GM18498 (cell line): ENCODE measurements around the gene LYPD6.

Source experiments
- ATAC-seq: cut with Tn5 transposase; IDR thresholded peaks from one replicate; pipeline ENCODE4 v1.9.1; 2021; ENCODE audit warnings: mild to moderate bottlenecking, moderate library complexity; ENCODE audit not compliant: unreplicated experiment

LYPD6 gene

DNA sequence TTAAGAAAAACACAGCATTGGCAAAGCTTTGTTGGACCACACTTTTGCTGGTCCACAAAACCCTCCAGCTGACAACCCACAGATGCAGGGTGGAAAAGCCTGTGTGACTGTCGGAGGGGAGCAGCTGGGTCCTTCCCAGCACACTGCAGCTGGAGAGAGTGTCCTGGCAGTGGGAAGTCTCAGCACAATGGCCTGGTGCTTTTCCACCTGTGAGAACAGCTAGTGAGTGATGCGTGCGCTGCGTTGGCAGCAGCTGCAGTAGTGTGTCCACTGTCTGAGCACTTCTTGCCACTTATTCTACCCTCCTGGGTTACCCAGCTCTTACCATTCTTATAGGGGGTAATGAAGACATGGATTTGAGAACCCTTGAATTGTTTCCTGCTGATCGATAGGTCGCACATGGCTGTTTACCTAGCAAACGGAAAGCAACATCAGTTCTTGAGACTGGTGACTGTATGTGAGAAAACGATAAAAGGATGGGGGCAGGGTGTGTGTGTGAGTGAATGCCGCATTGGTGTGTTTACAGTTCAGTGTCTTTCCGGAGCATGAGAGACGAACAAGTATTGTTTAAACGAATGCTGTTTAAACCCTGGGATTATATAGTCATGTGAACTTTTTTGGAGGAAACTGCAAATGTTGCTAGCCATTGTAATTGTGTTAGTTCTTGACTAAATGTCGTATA, 69.7 kb downstream of the LYPD6 start:
- ATAC-seq = no peak

GRCh38 chr2:149400997-149401396, 70.6 kb downstream of the LYPD6 start:
- no peak for ATAC-seq

GRCh38 chr2:149409506-149409905, 79.1 kb downstream of the LYPD6 start:
- ATAC-seq = no peak

DNA sequence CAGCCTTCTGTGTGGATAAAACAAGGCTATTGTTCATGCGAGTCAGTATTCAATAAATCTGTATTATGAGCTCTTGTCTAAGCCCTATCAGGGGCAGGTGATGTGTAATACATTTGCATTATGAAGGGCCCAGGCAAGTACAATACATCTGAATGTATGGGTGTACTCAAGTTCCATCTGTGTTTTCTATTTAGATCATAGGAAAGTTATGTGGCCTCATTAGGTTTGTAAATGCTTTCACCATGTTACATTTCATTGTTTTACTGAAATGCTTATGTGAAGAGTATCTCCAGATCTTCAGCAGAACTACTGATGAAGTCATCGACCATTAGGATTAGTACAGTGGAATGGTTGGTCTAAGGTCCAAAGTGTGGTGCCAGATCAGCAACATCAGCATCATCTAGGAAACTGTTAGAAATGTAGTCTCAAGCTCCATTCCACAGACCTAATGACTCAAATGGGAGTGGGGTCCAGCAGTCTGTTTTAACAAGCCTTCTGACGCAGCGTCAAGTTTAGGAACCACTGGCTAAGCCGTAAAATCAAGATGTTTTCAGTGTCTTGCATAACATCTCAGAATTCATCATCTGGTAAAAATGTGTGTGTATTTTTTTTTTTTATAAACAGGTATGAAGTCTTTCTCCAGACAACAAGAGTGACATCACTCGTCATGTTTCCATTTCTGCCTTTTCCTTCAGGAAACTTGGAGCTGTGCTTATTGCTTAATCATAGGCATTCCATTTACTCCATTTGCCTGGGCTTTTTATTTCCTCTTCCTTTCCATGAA, 80.5 kb downstream of the LYPD6 start:
- no peak for ATAC-seq

DNA sequence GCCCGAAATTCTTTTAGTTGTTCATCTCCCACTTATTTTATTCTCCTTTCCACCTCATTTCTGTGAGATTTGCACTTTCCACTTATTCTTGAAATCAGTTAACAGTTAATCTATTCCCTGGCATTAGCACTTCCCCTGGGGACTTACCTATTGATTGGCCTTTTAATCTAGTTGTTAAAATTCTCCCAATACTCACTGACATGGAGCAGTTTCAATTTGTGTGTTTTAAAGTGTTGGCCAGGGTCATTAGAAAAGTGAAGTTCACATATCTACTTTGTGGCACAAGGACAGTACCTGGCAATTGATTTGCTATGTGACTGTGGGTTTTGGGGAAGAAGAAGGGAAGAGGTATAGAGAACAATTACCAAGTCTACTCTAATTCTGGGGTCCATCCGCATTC, 83.1 kb downstream of the LYPD6 start:
- ATAC-seq = no peak

- no peak for ATAC-seq
These were observed 84.7 kb downstream of the LYPD6 start for GRCh38 chr2:149415086-149415485.

DNA sequence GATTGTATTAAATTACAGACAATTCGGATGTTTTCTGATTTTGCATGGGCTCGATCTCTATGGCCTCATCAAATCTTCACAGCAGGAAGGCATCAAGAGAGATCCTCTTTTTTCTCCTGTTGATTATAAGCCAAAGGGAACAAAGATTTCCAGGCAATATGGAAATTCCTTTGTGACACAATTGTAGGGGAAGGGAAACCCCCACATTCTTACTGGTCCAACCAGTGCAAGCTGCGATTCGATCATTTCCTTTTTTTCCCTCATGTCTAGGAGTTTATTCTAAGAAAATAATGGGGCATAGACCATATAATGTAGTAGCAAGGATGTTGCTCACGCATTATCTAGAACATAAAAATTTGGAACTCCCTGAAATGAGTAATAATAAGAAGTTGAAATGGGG, 87.7 kb downstream of the LYPD6 start:
- ATAC-seq = no peak

GRCh38 chr2:149420053-149420963, 89.9 kb downstream of the LYPD6 start:
- no peak for ATAC-seq

DNA sequence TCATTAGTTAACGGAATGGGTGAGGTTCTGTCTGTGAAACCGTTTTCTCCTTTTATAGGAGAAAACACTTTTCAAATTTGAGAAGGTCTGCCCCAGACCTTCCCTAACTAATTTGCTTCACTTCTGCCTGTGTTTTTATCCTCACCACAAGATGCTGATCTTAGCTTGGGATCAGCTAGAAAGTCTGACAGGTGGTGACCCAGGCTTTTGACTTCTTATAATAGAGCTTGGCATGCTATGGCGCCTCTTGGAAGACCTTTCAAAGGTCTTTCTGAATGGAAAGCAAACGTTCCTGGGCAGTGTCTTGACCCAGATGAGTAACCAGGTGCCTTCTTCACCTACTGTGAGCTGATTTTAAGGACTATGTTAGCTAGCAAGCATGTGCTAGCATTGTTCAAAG, 91.4 kb downstream of the LYPD6 start:
- ATAC-seq = no peak

DNA sequence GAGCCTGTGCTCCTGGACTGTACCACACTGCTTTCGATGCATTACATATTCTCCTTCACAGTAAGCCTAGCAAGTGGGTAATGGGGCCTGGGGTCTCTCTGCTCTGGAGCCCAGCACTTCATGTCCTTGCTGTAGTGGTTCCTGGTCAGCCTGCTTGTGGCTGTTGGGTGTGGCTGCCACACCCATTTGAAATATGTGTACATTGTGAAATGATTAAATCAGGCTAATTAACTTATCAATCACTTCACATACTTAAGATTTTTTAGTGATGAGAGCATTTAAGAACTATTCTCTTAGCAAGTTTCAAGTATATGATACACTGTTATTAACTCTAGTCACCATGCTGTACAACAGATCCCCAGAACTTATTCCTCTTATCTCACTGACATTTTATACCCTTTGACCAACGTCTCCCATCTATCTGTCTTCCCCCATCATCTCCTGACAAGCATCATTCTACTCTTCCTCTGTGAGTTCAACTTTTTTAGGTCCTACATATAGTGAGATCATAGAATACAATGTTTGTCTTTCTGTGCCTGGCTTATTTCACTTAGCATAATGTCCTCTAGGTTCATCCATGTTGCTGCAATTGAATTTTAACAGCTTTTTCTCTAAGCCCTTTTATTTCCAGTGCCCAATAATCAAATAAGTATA, 92.1 kb downstream of the LYPD6 start:
- no peak for ATAC-seq

DNA sequence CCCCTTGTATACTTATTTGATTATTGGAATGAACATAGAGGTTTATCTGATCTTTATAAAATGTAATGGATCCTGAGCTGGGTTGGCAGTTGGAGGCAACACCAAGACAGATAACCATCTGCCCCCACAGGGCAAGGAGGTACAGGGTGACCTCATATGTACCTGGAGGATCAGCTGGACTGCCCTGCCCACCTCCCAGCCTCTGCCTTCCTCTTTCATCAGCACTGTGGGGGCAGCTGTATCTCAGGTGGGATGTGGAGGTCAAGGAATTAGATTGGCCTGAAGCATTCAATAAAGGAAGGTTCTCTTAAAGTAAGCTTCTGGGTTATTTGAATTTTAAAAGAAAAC, 92.6 kb downstream of the LYPD6 start:
- ATAC-seq = no peak

DNA sequence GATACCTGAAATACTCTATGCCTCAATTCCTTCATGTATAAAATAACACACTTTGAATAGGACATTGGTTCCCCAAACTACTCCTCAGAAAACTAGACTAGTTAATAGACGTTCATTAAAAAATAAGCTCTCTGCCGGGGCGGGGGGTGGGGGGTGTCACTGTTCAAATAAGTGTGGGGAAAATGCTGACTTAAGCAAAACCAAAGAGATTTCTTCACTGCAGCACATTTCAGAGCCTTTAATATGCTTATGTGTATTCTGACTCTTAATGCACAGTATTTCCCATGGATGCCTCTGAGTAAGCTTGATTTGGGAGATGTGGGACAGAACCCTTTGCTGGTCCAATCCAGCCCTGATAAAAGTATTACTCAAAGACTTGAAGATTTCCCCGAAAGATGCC, 93.2 kb downstream of the LYPD6 start:
- no peak for ATAC-seq

- no peak for ATAC-seq
These were observed 97.0 kb downstream of the LYPD6 start for GRCh38 chr2:149427387-149427786.

GRCh38 chr2:149428783-149429182, 98.4 kb downstream of the LYPD6 start:
- ATAC-seq = no peak

- ATAC-seq = no peak
These were observed 100.7 kb downstream of the LYPD6 start for GRCh38 chr2:149430743-149431736.

DNA sequence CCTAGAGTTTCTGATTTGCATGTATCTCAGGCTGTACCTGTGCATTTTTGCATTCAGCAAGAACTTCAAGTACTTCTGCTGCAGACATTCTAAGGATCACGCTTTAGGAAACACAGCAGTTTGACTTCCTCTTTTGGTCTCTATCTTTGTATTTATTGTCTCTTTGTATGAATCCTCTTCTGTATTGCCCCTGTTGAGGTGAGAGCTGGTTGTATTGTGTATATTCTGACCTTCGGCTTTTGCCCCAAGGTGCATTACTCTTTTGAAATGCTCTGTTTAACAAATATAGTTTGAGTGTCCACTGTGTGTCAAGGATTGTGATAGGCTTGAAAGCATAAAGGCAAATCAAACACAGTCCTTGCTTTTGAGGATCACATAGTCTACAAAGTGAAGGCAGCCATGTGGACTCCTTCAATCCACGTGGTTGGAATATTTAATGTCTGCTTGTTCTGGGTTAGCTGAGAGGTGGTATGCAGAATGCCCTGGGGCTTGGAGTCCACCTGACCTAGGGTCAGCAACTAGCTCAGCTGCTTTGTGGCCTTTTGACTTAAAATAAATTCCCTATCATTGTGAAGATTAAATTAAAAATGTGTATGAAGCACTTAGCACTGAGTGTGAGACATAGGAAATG, 108.1 kb downstream of the LYPD6 start:
- ATAC-seq = no peak

GRCh38 chr2:149441255-149441654, 110.9 kb downstream of the LYPD6 start:
- ATAC-seq = no peak

DNA sequence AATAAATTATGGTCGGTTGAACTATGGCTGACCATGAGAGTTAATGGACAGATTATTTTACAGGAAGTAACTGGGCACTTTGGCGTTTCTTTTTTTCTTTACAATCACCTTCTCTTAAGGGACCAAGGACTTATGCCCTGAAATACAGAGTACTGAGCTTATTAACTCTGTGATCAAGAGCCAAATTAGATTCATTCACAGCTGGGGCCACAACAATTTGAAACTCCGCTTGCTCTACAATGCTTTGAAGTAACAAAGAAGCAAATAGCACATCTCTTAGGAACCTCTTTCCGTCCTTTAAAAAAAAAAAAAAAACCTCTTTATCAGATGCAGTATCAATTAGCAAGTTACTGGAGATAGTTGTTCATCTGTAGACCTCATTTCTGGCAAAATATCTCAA, 112.0 kb downstream of the LYPD6 start:
- ATAC-seq = no peak

DNA sequence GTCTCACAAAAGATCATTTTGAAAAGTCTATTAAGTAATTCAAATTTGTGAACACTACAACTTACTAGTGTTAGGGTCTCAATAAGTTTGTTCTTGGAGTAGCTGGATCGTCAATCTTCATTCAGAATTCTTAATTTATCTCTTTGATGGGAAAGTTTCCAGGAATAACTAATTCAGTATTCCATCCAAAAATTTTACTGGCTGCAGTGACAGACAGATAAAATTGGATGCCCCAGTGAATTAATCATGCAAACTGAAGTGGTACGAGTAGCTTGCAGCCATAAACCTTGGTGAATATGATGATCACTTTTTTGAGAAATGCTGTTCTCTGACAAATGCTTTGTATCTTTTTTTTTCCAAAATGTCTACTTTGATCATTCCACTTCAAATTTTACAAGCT, 112.8 kb downstream of the LYPD6 start:
- ATAC-seq = no peak
